GM11168 (cell line): ENCODE measurements around the gene CHMP1B.

Experiments
- in situ Hi-C: fragments of 300-500 bp; cut with MboI; formaldehyde crosslinking; loops from one replicate; pipeline ENCODE4 v1.12.0; 2022; ENCODE audit warnings: low sequenced_read_pairs; ENCODE audit not compliant: unreplicated experiment

The CHMP1B gene, protein sequence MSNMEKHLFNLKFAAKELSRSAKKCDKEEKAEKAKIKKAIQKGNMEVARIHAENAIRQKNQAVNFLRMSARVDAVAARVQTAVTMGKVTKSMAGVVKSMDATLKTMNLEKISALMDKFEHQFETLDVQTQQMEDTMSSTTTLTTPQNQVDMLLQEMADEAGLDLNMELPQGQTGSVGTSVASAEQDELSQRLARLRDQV

DNA sequence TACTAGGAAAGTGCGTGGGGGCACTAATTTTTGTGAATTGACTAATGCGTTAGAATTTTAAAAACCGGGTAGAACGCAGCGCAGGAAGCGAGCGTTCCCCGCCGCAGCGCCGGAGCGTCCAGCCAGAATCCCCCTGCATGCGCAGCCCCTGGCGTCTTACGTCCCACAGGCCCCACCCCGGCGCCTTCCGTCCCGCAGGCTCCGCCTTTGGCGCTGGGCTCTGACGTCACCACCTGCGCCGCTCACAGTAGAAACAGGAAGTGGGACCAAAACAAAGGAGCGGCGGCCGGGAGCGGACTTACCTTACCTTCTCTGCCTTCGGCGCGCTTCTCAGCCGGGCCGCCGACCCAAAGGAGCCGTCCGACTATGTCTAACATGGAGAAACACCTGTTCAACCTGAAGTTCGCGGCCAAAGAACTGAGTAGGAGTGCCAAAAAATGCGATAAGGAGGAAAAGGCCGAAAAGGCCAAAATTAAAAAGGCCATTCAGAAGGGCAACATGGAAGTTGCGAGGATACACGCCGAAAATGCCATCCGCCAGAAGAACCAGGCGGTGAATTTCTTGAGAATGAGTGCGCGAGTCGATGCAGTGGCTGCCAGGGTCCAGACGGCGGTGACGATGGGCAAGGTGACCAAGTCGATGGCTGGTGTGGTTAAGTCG, at the start of gene CHMP1B:
Gene CHMP1B (plus strand): TSS at position 268 of the 660 bp plus-strand sequence. CDS start 99 bp downstream, at position 367.
- in situ Hi-C loops = no loop called here

DNA sequence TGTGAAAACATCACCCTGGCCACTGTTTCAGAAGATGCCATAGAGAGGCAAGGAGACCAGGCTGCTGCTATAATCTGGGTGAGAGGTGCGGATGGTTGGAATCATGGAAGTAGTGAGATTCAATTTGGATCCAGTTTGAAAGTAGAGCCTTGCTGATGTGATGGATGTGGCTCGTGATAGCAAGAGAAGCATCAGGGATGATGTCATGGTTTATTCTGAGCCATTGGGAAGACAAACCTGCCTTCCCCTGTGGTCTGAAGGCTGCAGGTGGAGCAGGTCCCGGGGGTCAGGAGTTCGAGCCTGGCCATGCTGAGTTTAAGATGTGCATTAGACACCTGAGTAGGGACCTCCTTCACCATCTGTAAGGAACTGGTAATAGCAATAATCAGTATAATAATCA, 49.6 kb upstream of the CHMP1B start:
- in situ Hi-C loops = no loop called here

DNA sequence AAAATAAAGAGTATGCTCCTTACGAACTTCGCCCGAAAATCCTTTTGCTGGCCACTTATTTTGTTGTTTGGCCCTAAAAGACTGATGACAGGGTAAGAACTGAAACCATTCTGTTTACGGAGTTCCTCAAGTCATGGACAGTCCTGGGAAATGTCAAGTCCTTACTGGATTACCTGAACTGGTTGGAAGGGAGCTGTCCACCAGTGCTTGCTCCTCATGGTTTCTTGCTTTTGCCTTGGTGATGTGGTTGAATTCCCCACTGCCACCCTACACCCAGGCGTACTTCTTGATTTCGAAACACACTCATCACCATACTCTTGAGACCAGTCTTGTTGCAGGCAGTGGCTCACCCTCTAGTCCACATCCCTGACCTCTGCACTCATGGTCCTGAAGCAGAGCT, 49.1 kb upstream of the CHMP1B start:
- in situ Hi-C loops = no loop called here

DNA sequence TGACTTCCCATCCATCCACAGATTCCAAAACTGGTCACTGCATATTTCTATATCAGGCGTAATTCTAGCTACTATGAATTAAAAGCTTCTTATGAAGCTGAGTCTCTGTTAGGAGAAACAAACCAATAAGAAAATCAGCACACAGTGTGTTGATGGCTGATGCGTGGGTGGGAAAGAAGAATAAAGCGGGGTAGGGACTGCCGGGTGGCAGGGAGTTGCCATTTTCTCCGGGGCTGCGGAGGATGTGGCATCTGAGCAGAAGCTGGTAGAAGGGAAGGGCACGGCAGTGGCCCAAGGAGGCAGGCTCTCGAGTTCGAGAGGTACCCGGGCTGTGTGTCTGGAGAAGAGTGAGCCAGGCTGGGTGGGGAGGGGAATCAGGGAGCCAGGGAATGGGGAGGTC, 48.6 kb upstream of the CHMP1B start:
- in situ Hi-C loops = no loop called here

DNA sequence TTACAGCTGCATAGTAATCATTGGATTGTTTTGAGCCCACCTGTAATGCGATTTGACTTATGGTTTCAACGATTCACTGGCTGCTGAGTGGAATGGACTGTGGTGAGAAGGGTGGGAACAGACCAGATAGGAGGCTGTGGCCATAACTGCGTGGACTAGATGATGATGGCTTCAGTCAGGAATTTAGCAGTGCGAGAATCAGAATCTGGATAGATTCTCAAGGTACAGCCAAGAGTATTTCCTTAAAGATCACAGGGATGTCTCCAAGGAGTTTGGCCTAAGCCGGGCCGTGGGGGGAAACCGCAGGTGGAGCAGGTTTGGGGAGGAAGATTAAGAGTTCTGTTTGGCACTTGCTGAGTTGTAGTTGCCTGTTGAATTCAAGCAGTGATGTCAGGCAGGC, 44.0 kb upstream of the CHMP1B start:
- in situ Hi-C loops = no loop called here

DNA sequence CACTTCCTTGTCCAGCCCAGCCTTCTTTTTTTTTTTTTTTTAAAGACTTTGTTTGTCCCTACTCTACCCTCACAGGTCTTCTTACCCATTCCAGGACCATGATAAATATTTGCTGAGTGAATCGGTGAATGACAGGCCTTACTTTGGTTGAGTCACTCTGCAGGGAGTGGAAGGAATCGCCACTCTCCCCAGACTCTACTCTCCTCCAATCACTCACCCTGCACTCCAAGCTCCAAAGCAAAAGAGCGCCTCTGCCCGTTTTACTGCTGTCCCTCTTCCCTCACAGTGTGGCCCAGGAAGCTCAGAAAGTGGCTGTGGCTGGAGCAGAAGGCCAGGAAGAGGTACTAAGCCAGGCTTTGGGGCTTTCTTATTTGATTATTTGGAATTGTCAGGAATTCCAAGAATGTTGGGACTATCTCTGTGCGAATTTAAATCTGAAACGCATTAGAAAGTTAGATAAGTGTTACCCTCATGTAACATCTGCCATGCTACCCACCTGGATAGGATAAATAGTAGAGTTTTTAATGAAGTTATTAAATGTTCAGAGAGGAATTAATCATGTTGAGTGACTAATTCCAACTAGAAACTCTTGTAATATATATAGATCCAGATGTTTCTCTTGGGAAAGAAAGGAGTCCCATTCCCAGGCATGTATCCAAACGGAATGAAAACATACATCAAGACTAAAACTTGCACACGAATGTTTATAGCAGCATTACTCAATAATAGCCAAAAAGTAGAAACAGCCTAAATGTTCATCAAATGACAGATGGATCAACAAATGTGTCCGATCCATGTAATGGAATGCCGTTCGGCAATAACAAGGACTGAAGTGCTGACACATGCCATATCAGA, 43.0 kb upstream of the CHMP1B start:
- in situ Hi-C loops = no loop called here

DNA sequence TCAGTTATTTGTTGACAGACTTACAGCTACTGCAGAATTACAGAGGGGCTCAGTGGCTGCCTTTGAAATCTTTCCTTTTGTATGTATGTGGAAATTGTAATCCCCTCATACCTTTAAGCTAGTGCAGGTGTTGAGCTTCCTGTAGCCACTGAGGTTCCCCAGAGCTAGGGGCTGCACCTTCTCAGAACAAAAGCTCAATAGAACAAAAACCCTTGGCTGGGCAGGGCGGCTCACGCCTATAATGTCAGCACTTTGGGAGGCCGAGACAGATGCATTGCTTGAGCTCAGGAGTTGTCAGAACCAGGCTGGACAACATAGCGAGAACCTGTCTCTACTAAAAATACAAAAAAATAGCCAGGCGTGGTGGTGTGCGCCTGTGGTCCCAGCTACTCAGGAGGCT, 41.3 kb upstream of the CHMP1B start:
- in situ Hi-C loops = no loop called here

DNA sequence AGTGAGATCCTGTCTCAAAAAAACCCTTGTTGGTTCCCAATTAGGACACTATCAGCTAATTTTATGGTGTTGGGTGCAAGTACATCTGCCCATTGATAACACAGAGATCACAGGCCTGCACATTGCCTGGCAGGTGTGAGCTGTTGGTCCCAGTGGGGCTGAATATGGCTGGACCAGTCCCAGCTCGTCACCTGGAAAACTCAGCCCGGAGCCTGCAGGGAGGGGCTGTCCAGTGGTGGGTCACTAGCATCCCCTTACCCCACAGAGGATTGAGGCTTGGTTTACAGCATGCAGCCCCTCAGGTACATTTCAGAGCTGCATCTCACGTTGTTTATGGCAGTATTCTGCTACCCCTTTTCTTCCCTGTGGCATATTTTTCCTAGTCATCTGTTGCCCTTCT, 40.8 kb upstream of the CHMP1B start:
- in situ Hi-C loops = no loop called here

DNA sequence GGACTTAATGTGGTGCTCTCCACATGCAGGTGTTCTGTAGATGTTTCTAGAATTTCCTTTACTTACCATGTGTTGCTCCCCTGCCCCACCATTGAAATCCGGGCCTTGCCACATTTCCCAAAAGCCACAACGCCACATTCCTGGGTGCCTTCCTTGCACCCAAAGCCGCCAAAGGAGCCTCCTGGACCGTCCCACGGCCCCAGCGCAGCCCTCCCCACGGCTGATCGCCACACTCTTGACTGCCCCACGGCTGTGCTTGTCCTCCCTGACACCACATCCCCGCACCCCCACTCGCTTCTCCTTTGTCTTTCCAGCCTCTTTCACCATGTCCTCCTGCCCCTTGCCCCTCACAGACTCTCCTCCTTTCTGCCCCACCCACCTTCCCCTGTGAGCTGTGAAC, 40.2 kb upstream of the CHMP1B start:
- in situ Hi-C loops = no loop called here

DNA sequence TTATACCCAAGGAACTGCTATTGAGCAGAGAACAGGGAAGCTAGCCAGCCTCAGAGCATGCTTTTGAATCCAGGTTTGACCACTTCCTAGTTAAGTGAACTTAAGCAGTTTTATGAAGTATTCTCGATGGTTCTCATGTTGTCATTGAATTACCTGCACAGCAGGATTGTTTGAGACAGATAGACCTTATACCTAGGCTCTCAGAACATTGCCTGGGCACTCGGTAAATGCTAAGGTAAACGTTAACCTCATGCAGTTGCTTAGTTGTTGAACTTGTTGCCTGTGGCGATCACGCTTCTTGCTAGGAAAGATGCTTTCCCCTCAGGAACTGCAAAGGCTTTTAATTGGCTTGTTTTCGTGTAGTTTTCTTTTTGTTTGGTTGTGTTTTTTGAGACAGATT, 34.0 kb upstream of the CHMP1B start:
- in situ Hi-C loops = no loop called here

DNA sequence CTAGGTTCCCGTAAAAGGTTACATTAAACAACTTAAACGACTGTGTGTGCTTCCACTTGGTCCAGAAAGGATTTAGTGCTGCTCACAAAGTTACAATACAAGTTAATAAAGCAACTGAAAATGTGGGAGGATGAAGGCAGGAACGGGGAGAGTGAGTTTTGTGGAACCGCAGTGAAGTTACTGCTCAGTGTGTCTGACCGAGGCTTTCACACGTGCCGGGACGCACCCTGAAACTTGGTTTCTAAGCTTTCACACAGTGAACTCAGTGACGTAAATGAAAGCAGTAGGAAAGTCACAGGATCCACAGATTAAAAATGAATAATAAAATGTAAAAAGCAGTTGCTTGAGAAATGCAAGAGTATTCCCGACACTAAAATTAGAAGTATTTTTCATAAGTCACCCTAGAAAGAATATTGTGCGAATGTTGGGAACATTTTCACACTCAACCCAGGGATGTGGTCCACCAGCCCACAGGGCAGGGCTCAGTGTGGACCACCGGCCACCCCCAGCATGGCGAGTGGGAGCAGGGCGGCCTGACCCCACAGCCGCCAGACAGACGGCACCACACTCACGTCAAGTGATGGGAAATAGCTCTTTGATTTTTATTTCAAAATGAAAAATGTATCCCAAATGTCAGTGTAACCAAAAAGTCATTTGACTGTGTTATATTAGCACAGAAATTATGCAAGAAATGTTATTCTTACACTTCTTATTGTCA, 32.6 kb upstream of the CHMP1B start:
- in situ Hi-C loops = no loop called here

DNA sequence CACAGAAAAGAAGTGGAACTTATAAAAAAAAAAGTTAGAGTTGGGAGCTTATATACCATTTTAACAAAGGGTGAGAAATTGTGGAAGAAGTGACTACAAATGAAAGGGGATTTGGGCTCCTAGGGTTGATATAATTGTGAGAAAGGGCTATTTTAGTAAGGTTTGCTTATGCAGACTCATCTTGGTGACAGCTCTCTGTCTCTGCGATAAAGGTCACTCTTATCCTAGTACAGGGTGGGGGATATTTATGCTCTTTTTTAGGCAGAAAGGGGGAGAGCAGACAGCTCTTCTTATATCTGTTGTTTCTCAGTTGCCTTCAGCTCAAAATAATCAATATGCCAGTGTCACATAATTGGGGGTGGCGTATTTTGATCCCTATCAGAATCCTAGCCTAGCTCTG, 31.3 kb upstream of the CHMP1B start:
- in situ Hi-C loops = no loop called here

DNA sequence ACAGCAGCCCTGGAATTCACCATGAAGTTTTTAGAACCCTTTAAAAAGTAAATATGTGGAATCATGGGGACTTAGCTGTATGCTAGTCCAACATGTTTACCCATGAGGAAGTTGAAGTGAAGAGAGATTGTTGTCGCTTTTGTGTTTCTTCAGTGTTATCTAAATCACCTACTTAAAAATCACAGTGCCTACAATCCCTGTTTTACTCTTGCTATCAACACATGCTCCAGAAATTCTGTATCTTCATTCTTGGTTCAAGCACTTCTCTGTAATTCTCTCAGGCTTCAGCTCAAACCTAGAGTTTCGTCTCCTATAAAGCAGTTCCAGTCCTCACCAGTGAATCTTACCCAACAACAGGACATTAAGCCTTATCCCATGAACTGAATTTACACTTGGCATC, 30.5 kb upstream of the CHMP1B start:
- in situ Hi-C loops = no loop called here

DNA sequence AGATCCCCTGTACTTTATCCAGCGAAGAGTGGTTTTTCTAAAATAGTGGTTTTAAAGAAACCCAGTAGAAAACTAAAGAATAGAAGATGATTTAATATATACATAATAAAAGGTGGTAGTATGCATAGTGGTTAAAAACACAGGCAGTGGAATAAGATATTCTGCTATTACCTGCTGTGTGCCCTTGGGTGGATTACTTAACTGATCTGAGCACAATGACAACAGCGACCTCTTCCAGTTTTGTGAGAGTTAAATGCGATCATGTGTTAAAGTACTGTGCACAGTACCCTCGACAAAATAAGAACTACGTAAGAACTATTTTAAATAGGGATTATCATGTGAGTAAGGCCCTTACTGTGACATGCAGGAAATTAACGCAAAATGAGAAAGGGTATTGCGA, 30.0 kb upstream of the CHMP1B start:
- in situ Hi-C loops = no loop called here

DNA sequence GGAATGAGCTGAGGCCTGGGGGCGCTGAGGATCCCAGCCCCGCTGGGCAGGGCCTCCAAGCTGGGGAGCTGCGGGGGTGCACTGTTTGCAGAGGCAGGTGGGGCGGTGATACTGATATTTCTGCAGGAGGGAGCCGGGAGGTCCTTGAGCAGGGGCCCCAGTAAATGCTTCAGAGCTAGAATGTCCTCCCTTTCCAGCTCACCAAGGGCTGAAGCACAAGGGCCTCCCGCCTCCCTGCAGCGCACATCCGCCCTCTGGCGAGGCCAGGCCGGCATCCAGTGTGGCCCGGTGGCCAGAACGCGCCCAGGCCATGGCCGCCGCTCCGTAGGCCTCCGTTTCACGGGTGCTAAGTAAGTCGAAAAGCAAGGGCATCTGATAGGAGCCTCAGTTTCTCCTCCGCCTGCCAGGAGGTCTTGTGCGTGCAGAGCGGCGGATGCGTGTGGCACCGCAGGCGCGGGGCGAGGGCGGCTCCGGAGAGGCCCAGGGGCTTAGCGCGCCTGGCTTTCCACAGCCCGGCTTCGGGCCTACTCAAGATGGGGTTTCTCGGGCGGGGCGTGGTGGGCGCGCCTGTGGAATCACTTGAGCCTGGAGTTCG, 29.5 kb upstream of the CHMP1B start:
- in situ Hi-C loops = no loop called here

DNA sequence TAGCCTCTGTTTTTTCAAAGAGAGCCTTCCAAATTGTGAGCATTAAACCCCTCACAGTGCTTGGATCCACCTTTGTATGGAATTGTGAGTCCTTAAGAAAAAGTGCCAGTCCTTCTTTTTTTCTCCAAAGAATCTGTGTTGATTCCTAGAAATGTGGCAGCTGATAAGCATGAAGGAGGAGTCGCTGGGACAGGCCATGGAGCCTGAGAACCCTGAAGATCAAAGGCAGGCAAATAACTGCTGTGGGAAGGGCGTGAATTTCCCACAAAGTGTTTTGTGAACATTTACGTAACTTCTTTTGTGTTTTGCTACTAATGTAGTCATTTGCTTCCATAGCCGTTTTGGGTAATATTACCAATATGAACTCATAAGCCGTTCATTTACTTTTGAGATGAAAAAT, 27.7 kb upstream of the CHMP1B start:
- in situ Hi-C loops = no loop called here

DNA sequence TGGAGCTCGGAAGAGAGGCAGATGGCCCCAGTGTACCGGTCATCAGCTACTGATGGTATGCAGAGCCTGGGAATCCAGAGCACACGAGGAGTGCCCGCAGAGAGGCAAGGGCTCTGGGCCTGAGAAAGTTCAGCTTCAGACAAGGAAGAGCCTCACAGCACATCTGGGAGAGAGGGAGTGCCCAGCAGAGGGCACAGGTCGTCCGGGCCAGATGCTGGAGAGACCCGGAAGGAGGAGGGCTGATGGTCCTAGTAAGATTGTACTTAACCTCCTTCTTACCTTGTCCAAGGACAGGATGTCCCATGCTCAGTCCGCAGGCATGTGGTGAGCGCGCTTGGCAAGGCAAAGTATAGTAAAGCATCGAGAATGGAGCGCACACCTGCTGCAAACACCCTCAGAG, 24.4 kb upstream of the CHMP1B start:
- in situ Hi-C loops = no loop called here

DNA sequence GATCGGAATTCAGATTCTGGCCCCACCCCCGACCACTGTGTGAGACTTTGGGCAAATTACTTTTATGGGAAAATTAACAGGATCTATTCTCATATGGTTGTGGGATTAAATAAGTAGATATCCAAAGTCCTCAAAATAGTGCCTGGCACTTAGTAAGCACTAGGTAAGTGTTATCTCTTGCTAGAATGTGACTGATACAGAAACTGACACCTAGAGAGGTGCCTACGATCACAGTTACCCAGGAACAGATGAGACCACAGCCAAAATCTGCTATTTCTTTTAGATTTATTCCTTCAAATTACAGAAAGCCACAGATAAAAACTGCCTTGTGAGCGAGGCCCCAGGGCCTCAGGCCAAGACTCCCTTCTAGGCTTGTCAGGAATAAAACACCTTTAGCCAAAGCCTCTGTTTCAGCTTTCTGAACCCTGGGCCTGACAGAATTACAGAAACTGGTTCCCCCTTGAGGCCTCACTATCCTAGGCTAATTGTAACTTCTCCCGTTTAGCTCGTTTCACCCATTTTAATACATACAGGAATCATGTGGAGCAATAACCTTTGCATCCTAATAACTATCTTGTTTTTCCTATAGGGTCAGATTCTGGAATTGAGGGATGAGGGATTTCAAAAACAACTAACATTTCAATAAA, 22.3 kb upstream of the CHMP1B start:
- in situ Hi-C loops = no loop called here

DNA sequence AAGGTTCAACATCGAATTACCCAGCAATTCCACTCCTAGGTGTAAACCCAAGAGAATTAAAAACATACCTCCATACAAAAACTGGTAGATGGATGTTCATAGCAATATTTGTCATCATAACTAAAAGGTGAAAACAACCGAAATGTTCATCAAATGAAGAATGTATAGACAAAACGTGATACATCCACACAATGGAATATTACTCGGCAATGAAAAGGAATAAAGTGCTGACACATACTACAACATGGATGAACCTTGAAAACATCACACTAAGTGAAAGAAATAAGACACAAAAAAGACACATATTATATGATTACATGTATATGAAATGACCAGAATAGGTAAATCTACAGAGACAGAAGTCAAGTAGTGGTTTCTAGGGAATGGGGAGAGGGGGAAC, 20.6 kb upstream of the CHMP1B start:
- in situ Hi-C loops = no loop called here

DNA sequence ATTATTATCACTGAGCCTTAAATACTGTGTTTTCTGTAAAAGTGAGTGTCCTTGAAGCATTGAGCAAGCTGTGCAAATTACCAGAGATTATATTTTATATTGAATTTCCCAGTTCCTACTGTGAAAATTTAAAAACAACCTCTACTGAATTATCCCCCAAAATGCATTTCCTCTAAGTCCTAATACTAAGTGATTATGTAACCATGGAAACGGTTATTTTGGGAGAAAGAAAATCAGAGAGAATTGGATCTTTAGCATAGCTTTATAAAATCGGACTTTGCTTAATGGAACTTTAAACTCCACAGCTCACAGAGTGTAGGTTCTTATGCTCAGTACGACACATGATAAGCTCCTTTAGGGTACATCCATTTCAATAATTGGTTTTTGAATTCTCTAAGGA, 19.3 kb upstream of the CHMP1B start:
- in situ Hi-C loops = no loop called here
